Measurements from ENCODE around the gene HTT.

HTT gene

DNA sequence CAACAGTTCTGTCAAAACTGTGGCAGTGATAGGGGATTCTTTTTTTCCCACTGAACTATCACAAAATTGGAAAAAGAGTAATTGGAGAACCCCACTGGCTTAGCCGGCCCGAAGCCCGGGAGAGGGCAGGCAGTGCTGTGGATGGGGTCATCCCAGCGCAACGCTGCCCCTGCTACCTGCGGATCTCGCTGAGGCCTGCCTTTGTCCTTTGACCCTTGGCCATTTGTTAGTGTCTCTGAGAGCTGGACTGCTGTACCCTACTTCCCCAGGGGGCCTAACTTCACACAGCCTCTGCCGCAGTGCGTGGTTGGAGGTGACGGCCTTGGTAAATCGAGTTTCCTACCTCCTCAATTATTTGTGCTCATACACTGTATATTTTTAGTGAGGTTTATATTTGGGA lies 131.5 kb downstream of the HTT start:
- FAIRE-seq, result no peak

DNA sequence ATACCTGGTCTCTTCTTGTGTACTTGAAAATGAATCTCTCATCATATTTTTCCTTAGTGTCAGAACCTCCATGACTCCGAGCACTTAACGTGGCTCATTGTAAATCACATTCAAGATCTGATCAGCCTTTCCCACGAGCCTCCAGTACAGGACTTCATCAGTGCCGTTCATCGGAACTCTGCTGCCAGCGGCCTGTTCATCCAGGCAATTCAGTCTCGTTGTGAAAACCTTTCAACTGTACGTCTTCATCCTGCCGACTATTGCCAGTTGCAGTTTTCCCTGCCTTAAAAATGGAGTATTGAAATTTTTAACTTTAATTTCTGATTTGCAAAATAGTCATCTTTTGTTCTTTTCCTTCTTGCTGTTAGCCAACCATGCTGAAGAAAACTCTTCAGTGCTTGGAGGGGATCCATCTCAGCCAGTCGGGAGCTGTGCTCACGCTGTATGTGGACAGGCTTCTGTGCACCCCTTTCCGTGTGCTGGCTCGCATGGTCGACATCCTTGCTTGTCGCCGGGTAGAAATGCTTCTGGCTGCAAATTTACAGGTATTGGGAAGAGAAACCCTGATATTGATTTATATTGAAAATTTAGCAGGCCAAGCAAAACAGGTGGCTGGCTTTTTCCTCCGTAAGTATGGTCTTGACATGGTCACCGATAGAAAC lies 132.1 kb downstream of the HTT start:
- no peak for FAIRE-seq

DNA sequence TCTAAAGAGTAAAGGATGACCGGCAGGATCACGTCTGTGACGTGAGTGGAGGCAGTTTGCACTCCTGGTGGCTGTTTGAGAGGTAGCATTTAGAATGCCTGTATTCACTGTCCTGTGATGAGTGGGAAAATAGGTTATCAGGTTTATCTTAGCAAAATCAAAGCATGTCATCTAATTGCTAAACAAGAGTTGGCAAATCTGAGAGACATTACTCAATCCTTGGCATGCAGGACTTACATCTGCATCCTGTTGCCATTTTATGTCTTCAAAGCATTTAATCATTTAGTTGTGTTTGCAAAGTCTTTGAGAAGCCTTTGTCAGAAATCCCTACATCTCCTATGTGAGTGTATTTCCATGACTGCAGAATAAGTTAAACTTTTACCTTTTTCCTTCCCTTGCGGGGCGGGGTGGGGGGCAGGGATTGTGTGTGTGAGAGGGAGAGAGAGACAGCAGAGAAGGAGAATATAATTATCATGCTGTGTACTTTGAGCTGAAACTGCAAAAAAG lies 133.1 kb downstream of the HTT start:
- FAIRE-seq, result no peak

DNA sequence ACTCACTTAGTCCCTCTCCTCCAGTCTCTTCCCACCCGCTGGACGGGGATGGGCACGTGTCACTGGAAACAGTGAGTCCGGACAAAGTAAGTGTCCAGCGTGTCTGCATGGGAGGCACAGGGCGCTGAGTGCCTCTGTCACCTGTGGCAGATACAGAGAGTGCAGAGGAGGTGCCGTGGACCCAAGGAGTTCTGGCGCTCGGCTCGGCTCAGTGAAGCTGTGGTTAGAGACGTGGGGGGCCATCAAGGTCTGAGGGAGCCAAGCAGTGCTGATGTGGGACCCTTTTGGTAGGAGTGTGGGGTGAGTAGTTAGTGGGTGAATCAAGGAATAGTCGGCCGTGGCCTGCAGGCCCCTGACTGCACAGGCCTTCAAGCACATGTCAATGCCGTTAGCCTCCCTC lies 134.3 kb downstream of the HTT start:
- no peak for FAIRE-seq

DNA sequence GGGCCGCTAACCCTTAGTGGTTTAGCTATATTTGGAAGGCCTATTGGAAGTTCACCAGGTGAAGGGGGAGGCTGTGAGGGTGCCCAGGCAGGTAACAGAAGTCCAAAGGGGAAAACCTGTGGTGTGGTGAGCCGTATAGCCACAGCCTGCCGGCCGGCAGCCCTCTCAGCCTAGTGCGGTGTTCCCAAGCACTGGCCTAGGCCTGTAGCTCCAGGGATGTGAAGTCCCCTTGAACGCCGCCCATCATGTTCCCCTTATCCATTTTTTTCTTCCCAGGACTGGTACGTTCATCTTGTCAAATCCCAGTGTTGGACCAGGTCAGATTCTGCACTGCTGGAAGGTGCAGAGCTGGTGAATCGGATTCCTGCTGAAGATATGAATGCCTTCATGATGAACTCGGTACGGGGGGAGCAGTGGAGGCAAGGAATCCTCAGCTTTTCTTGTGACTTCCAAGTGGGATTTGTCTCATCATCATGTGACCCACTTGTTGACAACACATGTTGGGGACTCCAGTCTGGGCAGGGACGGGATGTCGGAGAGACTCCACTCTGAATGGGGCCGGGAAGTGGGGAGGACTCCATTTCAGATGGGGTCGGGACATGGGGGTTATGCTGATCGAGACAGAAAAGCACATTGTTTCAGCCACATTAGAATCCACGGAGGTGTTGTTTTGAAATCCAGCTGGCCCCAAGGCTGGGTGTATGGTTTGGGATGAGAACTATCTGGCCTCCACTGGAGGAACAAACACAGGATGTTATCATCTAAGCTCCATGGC lies 135.3 kb downstream of the HTT start:
- FAIRE-seq, result no peak

DNA sequence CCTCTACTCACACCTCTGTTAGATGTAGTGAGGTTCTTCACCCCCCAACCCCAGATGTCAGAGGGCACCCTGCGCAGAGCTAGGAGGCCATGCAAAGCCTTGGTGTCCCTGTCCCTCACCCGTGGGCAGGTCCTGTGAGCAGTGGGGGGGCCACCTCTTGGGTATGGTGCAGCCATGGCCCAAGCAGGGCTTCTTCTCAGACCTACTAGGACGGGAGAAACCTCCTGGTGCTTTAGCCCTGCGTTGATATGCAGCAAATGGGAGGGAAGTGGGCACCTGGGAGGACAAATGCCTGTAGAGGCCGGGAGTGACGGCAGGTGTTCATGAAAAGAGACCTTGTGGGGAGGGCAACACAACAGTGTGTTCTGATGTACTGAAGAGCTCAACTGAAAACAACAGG lies 136.0 kb downstream of the HTT start:
- FAIRE-seq, result no peak

DNA sequence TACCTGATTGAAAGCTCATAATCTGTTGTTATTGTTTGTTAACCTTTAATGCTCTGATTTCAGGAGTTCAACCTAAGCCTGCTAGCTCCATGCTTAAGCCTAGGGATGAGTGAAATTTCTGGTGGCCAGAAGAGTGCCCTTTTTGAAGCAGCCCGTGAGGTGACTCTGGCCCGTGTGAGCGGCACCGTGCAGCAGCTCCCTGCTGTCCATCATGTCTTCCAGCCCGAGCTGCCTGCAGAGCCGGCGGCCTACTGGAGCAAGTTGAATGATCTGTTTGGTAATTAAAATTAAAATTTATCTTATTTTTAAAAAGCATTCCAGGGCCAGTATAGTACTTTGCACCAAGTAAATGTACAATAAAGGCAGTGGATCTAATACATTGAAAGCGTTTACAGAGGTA lies 137.4 kb downstream of the HTT start:
- FAIRE-seq, result no peak

DNA sequence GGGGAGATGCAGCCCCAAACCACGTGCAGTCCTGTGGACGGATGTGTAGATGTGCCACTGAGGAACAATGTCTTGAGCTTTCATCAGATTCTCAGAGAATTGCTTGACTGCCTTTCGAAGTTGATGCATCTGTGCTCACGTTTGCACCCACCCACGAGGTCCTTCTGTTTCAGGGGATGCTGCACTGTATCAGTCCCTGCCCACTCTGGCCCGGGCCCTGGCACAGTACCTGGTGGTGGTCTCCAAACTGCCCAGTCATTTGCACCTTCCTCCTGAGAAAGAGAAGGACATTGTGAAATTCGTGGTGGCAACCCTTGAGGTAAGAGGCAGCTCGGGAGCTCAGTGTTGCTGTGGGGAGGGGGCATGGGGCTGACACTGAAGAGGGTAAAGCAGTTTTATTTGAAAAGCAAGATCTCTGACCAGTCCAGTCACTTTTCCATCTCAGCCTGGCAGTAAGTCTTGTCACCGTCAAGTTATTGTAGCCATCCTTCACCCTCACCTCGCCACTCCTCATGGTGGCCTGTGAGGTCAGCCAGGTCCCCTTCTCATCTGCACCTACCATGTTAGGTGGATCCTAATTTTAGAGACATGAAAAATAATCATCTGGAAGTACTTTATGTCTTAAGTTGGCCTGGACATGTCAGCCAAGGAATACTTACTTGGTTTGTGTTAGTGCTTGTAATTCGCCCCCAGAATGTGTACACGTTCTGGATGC lies 138.1 kb downstream of the HTT start:
- FAIRE-seq, result no peak

DNA sequence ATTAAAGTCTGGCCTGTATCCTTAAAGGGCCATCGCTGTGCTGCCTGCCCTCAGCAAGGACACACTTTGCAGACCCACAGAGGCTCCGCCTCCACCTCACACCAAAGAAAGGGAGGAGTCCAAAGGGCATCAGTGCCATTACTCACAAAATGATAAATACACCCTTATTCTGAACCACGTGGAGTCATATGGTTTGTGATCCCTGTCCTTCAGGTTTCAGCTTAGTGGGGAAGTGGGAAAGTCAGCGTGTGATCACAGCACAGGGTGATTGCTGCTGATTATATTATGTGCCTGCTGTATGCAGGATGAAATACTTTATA lies 138.6 kb downstream of the HTT start:
- FAIRE-seq, result no peak

DNA sequence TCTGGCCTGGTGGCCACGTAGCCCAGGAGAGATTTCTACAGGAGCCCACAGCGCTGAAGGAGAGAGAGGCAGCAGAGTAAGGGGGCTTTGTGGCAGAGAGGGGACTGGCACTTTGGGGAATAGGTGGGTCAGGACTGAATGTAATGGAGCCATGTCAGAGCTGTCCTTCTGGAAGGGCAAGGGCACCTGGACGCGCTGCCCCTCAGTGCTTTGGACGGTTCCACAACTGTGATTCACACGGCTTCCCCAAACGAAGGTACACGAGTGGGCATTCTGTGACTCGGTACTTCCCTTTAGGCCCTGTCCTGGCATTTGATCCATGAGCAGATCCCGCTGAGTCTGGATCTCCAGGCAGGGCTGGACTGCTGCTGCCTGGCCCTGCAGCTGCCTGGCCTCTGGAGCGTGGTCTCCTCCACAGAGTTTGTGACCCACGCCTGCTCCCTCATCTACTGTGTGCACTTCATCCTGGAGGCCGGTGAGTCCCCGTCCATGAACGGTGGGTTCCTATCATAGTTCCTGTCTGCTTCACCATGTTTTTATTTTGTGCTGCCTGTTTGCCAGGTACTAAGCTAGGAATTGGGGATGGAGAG lies 139.3 kb downstream of the HTT start:
- FAIRE-seq, result no peak

DNA sequence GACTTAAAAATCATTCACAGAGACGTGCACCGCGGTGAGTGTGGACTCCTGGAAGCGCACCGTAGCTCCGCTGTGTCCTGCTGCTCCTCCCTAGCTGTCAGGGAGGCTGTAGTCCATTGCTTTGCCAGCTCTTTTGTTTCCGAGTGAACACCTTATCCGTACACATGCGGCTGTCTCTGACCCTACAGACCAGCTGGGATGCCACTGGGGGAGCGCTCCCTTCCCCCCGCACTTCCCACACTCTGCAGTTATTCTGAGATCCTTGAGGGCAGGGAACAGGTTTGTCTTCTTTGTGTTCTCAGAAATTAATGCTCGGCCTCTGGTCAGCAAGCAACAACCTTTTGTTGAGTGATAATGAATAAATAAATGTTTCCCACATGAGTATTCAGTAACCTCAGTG lies 140.8 kb downstream of the HTT start:
- no peak for FAIRE-seq

DNA sequence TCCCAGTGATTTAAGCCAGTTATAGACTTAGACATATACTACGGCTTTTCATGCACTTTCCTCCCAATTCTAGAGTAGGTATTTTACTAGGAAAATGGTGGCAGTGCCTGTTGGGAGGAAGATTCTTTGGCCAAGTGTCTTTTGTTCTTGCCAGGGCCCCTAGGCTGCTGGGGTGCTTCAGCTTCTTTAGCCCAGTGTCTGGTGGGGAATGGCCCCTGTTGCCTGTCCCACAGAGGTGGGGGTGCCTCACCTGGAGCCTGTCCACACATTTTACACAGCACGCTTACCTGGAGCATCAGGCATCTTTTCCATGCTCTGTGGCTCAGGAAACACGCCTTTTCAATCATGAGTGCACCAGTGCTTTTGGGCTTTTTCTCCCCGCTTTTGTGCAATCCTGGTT lies 141.3 kb downstream of the HTT start:
- no peak for FAIRE-seq

DNA sequence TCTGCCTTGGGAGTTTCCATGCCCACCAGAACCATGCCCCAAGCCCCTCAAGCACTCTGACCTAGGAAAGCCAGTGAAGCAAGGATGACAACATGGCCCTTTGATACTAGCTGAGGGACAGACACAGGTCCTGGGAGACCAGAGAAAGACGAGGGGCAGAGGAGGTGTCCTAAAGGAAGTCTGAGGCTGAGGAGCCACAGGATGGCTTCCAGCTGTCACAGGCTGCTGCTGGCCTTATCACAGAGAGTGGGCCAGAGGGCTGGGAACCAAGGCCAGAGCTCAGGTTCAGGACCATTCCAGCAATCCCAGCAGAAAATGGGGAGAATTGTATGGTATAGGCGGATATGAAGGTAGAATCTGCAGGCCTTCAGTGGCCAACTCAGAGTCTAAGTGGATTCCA lies 142.8 kb downstream of the HTT start:
- FAIRE-seq, result no peak

DNA sequence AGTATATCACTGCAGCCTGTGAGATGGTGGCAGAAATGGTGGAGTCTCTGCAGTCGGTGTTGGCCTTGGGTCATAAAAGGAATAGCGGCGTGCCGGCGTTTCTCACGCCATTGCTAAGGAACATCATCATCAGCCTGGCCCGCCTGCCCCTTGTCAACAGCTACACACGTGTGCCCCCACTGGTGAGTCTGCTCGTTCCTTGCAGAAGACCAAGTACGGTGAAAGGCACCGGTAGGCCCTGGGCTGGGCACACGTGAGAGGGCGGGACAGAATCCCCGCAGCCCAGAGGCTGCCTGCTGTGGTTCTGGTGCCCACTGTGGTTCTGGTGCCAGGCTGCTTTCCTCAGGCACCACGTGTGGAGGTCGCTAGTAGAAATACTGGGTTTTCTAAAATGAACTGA lies 143.3 kb downstream of the HTT start:
- no peak for FAIRE-seq

DNA sequence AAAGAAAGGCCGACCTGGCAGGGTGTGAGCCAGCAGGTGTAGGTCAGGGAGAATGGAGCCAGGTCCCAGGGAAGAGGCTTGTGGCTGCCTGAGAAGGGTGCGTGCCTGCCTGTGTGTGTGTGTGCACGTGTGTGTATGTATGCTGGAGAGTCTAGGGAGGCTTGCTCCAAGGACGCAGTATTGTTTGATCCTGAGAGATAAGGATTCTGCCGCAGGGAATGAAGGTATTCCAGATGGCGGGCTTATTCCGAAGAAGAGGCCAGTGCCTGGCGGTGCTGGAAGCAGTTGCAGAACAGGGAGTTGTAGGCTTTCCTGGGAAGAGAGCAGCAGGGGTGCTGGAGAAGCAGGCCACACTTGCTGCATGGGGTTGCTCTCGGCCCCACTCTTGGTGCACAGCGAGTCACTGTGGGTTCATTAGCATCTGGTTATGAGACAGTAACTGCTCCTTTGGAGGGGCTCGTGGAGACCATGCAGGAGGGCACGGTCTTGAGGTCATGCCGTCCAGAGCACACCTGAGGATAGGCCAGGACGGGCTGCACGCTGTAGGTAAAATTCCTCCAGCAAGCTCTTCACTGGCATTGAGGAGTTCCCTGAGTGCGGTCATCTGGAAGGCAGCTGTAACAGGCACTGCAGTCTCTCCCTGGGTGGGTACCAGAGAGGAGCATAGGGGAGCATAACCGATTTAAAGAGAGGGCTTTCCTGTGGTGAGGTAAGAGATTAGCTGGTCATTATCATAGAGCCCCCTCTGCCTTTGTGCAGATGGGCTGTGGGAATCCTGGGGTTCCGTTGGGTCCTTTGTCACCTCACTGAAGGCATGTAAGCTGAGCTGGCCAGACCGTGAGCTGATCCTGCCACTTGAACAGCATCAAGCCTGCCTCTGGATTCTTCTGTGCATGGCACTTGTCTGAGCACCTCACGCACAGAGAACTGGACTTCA lies 144.6 kb downstream of the HTT start:
- FAIRE-seq, result no peak

DNA sequence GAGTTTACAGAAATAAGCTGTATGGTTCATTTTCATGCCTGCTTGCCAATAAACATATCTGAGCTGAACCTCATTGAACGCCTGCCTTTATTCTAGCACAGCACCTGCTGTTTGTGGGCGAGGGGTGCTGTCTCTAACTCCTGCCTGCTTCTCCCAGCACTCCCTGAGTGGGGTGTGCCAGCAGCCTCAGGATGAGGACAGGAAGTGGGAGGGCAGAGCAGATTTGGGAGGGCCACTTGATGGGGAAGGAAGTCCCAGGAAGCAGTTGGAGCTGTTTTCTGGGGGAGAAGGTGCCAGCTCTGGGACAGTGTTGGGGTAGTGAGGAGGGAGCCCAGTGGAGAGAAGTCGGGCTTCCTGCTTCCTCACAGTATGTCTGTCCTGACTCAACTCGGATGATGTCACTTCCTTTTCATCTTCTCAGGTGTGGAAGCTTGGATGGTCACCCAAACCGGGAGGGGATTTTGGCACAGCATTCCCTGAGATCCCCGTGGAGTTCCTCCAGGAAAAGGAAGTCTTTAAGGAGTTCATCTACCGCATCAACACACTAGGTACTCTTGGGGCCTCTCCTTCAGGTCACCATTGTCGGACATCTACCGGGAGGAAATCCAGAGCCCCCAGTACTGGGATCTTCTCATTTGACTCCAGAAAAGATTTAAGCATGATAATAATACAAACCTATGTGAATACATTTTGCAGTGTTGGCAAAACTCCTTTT lies 145.4 kb downstream of the HTT start:
- no peak for FAIRE-seq

DNA sequence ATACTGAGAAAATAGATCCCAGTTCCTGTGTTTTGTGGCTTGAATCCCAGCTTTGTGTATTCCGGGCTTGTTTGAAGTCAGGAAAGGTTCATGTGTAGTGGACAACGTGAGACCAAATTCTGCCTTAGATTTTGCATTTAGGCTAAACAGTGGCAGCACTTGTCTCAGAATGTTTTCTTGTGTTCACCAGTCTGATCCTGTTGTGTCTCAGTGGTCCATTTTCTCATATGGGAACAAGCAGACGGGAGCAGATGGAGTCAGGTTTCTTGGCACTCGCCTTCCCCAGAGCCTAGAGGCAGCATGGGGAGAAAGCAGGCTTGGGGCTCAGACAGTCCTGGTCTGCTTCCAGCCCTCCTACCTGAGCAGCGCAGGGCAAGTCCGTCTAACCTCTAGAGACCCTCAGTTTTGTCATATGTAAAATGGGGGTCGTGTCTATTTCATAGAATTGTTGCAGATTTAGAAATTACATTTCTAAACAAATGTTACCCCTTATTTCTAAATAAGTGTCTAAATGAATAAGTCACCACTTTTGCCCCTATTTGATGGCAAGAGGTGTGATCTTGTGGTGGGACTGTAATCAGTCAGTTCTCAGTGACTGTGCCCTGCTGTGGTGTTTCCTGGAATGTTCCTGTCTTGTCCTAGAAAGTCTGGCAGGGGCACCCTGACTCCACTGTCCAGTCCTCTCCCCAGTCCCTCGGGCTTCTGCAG lies 146.1 kb downstream of the HTT start:
- FAIRE-seq, result no peak

DNA sequence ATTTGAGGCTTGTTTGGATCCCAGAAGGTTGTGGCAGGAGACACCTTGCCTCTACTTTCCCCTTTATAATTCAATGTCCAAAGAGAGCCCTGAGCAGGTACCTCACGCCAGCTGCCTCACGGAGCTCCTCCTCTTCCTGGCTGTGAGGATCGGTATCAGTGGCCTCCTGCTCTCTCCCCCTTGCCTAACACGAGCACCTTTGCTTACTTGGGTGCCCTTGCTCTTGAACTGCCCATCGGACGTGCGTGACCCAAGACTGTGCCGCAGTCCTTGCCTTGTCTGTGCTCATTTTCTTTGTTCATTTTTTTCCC lies 146.7 kb downstream of the HTT start:
- FAIRE-seq, result no peak

DNA sequence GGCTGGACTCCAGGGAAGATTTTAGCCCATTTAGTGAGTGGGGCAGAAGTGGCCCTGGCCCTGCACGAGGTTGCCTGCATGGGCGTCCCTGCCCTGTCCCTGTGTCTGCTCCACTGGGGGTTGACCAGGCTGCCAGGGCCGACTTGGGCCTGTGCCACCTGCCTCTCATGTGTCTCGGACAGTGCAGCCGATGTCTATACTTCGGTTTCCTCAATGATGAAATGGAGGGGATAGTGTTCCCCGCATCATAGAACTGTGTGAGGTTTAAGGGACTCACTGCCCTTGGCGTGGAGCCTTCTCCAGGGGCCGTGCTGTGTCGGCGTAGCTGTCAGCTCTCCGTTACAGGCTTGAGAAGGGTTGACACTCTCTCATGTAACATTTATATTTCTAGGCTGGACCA lies 147.5 kb downstream of the HTT start:
- FAIRE-seq, result no peak

DNA sequence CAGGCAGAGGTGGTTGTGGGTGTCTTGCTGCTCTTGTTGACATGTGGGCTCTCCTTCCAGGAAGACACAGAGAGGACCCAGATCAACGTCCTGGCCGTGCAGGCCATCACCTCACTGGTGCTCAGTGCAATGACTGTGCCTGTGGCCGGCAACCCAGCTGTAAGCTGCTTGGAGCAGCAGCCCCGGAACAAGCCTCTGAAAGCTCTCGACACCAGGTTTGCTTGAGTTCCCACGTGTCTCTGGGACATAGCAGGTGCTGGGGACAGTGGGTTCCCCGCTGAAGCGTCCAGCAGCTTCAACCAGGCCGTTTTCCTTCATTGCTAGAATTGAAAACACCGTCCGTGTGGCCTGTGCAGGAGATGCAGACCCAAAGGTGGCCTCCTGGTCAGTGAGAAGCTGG lies 148.9 kb downstream of the HTT start:
- FAIRE-seq, result no peak

DNA sequence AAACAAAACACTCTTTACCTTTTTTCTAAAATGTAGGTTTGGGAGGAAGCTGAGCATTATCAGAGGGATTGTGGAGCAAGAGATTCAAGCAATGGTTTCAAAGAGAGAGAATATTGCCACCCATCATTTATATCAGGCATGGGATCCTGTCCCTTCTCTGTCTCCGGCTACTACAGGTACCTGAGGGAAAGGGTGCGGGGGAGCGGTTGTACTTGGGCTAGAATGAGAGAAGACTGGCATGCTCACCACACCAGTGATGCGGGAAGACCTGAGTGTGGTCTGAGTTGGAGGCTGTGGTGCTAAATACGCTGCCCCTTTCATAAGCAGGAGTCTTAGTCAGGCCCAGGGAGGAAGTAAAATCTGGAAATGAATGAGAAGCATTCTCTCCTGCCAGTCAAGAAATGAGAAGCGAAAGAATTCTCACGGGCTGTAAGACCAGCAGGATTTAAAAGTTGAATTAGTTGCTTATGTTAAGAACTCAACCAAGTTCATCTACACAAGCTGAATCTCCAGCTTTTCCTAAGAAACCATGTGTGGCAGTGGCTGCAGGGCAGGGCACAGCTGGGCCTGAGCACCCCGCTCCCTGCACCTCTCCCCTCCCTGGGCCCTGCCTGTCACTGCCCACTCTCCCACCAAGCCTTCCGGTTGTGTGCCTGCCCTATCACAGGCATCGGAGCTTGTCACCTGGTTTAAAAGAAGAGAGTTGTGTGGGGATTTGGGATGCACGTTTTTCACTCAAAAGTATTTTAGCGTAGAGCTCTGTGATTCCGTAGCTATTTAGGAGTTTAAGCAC lies 149.7 kb downstream of the HTT start:
- FAIRE-seq, result no peak
